ENCODE measurements around the gene HPSE2.

Gene HPSE2

DNA sequence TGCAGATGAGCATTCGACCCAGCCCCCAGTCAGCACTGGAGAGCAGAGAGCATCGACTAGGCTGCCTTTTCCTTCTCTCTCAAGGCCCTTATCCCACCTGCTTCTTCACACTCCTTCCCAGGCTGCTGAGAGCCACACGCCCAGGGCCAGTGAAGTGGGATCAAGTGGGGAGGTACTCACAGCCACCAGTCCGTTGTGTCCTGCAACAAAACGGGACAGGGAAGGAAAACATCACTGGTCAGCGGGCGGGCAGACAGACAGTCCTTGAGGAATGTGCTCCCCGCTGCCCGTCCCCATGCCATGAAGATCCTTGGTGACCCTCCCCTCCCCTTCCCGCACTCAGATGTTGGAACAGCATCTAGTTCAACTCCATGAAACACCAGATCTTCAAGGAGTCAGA, 824.9 kb downstream of the HPSE2 start:
- no peak for DNase-seq (ENCODE audit: low read depth)

DNA sequence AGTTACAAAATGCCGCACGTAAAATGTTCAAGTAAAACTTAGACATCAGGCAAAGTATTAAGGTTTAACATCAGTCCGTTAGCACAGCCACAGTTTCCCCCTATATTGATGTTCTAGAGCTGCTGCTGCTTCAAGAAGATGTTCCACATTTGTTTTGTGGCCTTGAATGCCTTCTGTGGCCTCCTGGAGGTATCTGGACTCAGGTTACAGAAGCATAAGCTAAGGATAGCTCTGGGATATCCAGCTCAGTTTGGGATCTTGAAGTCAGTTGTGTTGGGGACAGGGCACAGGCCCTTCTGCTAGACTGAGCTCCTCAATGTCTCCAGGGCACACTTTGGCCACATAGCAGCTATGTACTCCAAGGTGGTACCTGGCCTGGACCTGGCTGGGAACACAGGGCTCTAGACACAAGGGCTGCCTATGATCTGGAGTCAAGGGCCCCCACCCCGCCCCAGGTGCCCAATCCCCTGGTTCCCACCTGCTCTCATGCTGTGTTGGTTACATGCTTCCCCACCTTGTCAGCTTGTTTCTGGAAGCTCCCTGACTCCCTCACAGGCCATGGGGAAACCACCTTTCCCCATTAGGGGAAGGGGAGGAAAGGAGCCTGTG, 825.4 kb downstream of the HPSE2 start:
- DNase-seq (ENCODE audit: low read depth): no peak

DNA sequence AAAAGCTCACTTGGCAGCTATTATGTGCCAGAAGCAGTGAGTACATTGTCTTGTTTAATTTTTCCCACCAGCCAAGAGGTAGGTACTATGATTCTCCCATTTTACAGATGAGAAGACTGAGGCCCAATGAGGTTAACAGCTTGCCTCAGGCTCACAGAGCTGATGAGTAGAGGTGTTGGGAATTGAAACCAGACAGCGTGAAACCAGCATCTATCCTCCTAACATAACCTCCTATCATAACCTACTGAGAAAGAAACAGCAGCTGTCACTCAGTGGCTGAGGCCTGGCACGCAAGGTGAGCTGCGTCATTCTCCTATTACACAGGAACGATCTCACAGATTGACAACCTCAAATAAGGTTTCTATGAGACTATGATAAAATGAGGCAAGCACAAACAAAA, 826.9 kb downstream of the HPSE2 start:
- no peak for DNase-seq (ENCODE audit: low read depth)

DNA sequence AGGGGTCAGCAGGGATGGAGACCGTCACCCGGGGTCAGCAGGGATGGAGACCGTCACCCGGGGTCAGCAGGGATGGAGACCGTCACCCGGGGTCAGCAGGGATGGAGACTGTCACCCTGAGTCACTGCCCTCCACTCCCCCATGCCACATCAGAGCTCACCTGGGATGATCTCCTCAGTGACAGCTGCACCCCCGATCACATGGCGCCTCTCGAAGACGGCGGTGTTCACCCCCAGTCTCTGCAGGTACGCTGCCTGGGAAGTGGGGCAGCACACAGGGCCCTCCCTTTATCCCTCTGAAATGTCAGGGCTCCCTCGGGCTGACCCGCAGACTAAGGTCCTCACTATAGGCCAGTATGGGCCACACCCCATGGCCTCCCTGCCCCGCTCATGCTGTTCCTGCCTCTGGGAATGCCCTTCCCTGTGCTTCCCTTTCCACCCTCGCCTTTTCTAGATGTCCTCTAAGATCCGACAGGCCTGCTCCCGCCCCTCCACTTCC, 827.9 kb downstream of the HPSE2 start:
- no peak for DNase-seq (ENCODE audit: low read depth)

Data from amniotic epithelial cell (primary cell).